WTC11 (cell line): ENCODE measurements around the gene WNT1. TPM values are rescaled to one million over a fixed set of nuclear protein-coding genes. Genes with fewer than 3 reads are reported as not detected.

ENCODE experiments used
- ATAC-seq: fragments of 200-7000 bp; cut with Tn5 transposase; 2 replicates; pipeline ENCODE4 v1.10.0; 2021; ENCODE audit warnings: mild to moderate bottlenecking, moderate library complexity
- CTCF ChIA-PET: fragments of 300-600 bp; sonication (Branson Sonifier 250); formaldehyde crosslinking; loops from one replicate; lab custom pipeline; 2021; ENCODE audit warnings: antibody characterized with exemption; lab: Charles Lee
- POLR2A ChIA-PET: fragments of 350-600 bp; sonication (Branson Sonifier 250); formaldehyde crosslinking; loops from one replicate; lab custom pipeline; 2021; ENCODE audit warnings: antibody characterized with exemption; lab: Charles Lee
- DNase-seq: peaks from one replicate; pipeline ENCODE4 v3.0.0; 2021; ENCODE audit warnings: low spot score
- H3K27ac Mint-ChIP-seq: 2 replicates; pipeline ENCODE4 v1.8.0; 2021; ENCODE audit warnings: mixed read lengths
- H3K27me3 Mint-ChIP-seq: 2 replicates; pipeline ENCODE4 v1.8.0; 2021; ENCODE audit warnings: low read depth, mild to moderate bottlenecking, moderate library complexity, mixed read lengths
- H3K36me3 Mint-ChIP-seq: 2 replicates; pipeline ENCODE4 v1.8.0; 2021; ENCODE audit warnings: mixed read lengths
- H3K4me1 Mint-ChIP-seq: 2 replicates; pipeline ENCODE4 v1.8.0; 2022; ENCODE audit warnings: mixed read lengths
- H3K4me3 Mint-ChIP-seq: 2 replicates; pipeline ENCODE4 v1.8.0; 2021; ENCODE audit warnings: mild to moderate bottlenecking, moderate library complexity, mixed read lengths
- H3K9me3 Mint-ChIP-seq: 2 replicates; pipeline ENCODE4 v1.8.0; 2021; ENCODE audit warnings: mixed read lengths
- ATF1 ChIP-seq: sonication (generic); formaldehyde crosslinking; IDR thresholded peaks from 2 replicates; pipeline ENCODE4 v1.8.1; 2023; ENCODE audit warnings: mild to moderate bottlenecking, moderate library complexity, missing genetic modification reagents
- CBFB ChIP-seq: sonication (generic); formaldehyde crosslinking; IDR thresholded peaks from 2 replicates; pipeline ENCODE4 v1.8.1; 2022; ENCODE audit warnings: mild to moderate bottlenecking, low read depth, missing genetic modification reagents
- GRHL2 ChIP-seq: fragments of 250-450 bp; sonication (Bioruptor Pico); IDR thresholded peaks from 2 replicates; pipeline ENCODE4 v1.8.0; 2022; ENCODE audit warnings: mild to moderate bottlenecking, moderate library complexity; ENCODE audit not compliant: insufficient replicate concordance, severe bottlenecking
- JUN ChIP-seq: sonication (generic); formaldehyde crosslinking; IDR thresholded peaks from 2 replicates; pipeline ENCODE4 v1.8.0; 2023; ENCODE audit warnings: mild to moderate bottlenecking, missing genetic modification reagents
- NR2C2 ChIP-seq: sonication (generic); formaldehyde crosslinking; IDR thresholded peaks from 2 replicates; pipeline ENCODE4 v1.8.0; 2022; ENCODE audit warnings: mild to moderate bottlenecking, missing genetic modification reagents
- SMAD3 ChIP-seq: sonication (generic); formaldehyde crosslinking; IDR thresholded peaks from 2 replicates; pipeline ENCODE4 v1.8.0; 2022; ENCODE audit warnings: missing genetic modification reagents, mild to moderate bottlenecking, borderline replicate concordance
- ZNF138 ChIP-seq: sonication (generic); formaldehyde crosslinking; conservative IDR thresholded peaks from 2 replicates; pipeline ENCODE4 v1.8.1; 2022; ENCODE audit warnings: mild to moderate bottlenecking, moderate library complexity, missing genetic modification reagents
- total RNA-seq: library from RNA; stranded (reverse); gene quantifications from 3 replicates; pipeline ENCODE4 v1.2.3, GENCODE V29; 2021
- TF ChIP-seq, protein P1 (sequence below): fragments of 250-450 bp; sonication (Bioruptor Pico); IDR thresholded peaks from 2 replicates; pipeline ENCODE4 v1.9.0; 2021; ENCODE audit warnings: mild to moderate bottlenecking
- TF ChIP-seq, protein P2 (sequence below): fragments of 250-450 bp; sonication (Bioruptor Pico); IDR thresholded peaks from 2 replicates; pipeline ENCODE4 v1.9.0; 2021; ENCODE audit warnings: moderate library complexity, mild to moderate bottlenecking, inconsistent platforms, borderline replicate concordance
- TF ChIP-seq, protein P3 (sequence below): sonication (generic); formaldehyde crosslinking; IDR thresholded peaks from 2 replicates; pipeline ENCODE4 v1.8.0; 2022; ENCODE audit warnings: mild to moderate bottlenecking, missing genetic modification reagents
- TF ChIP-seq, protein P4 (sequence below): sonication (generic); formaldehyde crosslinking; conservative IDR thresholded peaks from 2 replicates; pipeline ENCODE4 v1.8.1; 2023; ENCODE audit warnings: mild to moderate bottlenecking, low read depth, missing genetic modification reagents, moderate library complexity
- TF ChIP-seq, protein P5 (sequence below): sonication (generic); formaldehyde crosslinking; IDR thresholded peaks from 2 replicates; pipeline ENCODE4 v1.8.0; 2023; ENCODE audit warnings: missing genetic modification reagents
- TF ChIP-seq, protein P6 (sequence below): sonication (generic); formaldehyde crosslinking; IDR thresholded peaks from 2 replicates; pipeline ENCODE4 v1.8.0; 2022; ENCODE audit warnings: mild to moderate bottlenecking, missing genetic modification reagents
- TF ChIP-seq, protein P7 (sequence below): sonication (generic); formaldehyde crosslinking; IDR thresholded peaks from 2 replicates; pipeline ENCODE4 v1.8.1; 2022; ENCODE audit warnings: low read depth, mild to moderate bottlenecking, moderate library complexity, missing genetic modification reagents, borderline replicate concordance
- TF ChIP-seq, protein P8 (sequence below): sonication (generic); formaldehyde crosslinking; IDR thresholded peaks from 2 replicates; pipeline ENCODE4 v1.8.1; 2023; ENCODE audit warnings: mild to moderate bottlenecking, missing genetic modification reagents
- TF ChIP-seq, protein P9 (sequence below): sonication (generic); formaldehyde crosslinking; IDR thresholded peaks from 2 replicates; pipeline ENCODE4 v1.8.0; 2022; ENCODE audit warnings: missing genetic modification reagents

WNT1 gene
- total RNA-seq, 1 experiment from 2014 or later: not detected

DNA sequence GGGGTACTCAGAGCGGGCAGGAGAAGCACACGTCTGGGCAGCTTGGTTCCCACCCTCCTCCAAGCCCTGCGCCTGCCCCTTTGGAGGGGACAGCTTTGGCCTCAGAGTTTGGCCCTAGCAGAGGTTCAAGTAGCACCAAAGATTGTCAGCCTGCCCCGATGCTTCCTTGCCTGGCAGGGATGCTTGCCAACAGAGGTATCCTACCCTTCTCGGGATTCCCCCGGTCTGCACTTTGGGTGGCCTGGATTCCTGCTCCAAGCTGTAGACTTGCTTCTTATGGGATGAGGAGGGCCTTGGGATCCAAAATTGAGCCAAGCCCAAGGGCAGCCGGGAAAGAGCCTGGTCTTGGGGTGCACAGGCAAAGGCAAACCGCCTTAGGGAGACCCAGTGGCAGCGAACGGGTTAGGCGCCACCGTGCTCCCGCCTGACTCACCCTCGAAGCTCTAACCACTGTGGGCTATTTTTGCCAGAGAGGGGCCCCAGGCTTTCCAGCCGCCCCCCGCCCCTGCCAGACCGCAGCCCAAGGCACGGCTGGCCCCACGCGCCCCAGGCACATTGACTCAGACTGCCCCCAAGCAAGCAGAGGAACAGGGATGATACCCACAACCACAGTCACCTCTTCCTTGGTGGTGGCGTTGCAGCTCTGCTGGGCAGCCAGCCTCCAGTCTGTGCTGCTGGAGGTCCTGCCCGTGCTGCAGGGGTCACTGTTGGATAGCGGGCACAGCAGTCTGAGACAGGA lies 5.7 kb upstream of the WNT1 start (continued):
- TF ChIP-seq, protein P1, sequence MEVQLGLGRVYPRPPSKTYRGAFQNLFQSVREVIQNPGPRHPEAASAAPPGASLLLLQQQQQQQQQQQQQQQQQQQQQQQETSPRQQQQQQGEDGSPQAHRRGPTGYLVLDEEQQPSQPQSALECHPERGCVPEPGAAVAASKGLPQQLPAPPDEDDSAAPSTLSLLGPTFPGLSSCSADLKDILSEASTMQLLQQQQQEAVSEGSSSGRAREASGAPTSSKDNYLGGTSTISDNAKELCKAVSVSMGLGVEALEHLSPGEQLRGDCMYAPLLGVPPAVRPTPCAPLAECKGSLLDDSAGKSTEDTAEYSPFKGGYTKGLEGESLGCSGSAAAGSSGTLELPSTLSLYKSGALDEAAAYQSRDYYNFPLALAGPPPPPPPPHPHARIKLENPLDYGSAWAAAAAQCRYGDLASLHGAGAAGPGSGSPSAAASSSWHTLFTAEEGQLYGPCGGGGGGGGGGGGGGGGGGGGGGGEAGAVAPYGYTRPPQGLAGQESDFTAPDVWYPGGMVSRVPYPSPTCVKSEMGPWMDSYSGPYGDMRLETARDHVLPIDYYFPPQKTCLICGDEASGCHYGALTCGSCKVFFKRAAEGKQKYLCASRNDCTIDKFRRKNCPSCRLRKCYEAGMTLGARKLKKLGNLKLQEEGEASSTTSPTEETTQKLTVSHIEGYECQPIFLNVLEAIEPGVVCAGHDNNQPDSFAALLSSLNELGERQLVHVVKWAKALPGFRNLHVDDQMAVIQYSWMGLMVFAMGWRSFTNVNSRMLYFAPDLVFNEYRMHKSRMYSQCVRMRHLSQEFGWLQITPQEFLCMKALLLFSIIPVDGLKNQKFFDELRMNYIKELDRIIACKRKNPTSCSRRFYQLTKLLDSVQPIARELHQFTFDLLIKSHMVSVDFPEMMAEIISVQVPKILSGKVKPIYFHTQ (CRISPR knock-in tag): no peak
- TF ChIP-seq, protein P2, sequence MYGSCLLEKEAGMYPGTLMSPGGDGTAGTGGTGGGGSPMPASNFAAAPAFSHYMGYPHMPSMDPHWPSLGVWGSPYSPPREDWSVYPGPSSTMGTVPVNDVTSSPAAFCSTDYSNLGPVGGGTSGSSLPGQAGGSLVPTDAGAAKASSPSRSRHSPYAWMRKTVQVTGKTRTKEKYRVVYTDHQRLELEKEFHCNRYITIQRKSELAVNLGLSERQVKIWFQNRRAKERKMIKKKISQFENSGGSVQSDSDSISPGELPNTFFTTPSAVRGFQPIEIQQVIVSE: no peak
- TF ChIP-seq, protein P3, sequence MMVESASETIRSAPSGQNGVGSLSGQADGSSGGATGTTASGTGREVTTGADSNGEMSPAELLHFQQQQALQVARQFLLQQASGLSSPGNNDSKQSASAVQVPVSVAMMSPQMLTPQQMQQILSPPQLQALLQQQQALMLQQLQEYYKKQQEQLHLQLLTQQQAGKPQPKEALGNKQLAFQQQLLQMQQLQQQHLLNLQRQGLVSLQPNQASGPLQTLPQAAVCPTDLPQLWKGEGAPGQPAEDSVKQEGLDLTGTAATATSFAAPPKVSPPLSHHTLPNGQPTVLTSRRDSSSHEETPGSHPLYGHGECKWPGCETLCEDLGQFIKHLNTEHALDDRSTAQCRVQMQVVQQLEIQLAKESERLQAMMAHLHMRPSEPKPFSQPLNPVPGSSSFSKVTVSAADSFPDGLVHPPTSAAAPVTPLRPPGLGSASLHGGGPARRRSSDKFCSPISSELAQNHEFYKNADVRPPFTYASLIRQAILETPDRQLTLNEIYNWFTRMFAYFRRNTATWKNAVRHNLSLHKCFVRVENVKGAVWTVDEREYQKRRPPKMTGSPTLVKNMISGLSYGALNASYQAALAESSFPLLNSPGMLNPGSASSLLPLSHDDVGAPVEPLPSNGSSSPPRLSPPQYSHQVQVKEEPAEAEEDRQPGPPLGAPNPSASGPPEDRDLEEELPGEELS (CRISPR knock-in tag): no peak
- TF ChIP-seq, protein P4, sequence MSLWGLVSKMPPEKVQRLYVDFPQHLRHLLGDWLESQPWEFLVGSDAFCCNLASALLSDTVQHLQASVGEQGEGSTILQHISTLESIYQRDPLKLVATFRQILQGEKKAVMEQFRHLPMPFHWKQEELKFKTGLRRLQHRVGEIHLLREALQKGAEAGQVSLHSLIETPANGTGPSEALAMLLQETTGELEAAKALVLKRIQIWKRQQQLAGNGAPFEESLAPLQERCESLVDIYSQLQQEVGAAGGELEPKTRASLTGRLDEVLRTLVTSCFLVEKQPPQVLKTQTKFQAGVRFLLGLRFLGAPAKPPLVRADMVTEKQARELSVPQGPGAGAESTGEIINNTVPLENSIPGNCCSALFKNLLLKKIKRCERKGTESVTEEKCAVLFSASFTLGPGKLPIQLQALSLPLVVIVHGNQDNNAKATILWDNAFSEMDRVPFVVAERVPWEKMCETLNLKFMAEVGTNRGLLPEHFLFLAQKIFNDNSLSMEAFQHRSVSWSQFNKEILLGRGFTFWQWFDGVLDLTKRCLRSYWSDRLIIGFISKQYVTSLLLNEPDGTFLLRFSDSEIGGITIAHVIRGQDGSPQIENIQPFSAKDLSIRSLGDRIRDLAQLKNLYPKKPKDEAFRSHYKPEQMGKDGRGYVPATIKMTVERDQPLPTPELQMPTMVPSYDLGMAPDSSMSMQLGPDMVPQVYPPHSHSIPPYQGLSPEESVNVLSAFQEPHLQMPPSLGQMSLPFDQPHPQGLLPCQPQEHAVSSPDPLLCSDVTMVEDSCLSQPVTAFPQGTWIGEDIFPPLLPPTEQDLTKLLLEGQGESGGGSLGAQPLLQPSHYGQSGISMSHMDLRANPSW (CRISPR knock-in tag): no peak
- no peak for TF ChIP-seq ATF1 (CRISPR knock-in tag)

DNA sequence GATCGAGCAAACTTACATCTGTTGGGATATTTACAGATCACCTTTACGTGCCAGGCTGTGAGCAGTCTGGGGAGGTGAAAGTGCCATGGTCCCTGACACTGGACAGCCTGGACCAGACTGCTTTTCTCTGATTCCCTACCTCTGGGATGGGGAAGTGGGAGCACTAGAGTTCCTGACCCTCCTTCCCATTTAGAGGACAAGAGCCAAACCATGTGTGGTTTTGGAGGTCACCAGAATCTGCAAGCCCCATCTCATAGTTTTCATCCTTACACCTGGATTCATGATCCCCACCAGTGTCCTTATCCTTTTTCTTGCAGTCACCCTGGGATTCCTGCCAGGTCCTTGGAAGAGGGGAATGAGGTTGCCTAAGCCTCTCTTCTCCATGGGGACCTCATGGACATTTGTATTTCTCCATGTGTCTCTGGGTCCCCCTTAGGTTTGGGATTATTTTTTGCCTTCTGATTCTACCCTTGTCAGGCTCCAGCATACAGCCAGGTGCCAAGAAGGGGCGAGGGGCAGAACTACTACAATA lies 5.1 kb upstream of the WNT1 start:
- Mint-ChIP-seq H3K9me3 (no peaks in the 10 kb centered on the region), H3K27ac (no peak overlapping the region), H3K4me1 (peaks cover 38% of the 10 kb centered on the region), H3K27me3 (peaks cover 100% of the 10 kb centered on the region), H3K36me3 (no peaks in the 10 kb centered on the region), H3K4me3 (no peak overlapping the region)
- DNase-seq (no peak), ATAC-seq (no peak)
- CTCF ChIA-PET: interaction anchor here (0.6 to 11.0 kb wide), 17 partner anchors 8 to 369 kb away, joined by 3 to 164 read pairs (median 5); partner anchors contain the start of genes ARF3, DDN, FKBP11 and WNT1
- POLR2A ChIA-PET: no interaction called here
- TF ChIP-seq, protein P5, sequence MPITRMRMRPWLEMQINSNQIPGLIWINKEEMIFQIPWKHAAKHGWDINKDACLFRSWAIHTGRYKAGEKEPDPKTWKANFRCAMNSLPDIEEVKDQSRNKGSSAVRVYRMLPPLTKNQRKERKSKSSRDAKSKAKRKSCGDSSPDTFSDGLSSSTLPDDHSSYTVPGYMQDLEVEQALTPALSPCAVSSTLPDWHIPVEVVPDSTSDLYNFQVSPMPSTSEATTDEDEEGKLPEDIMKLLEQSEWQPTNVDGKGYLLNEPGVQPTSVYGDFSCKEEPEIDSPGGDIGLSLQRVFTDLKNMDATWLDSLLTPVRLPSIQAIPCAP (CRISPR knock-in tag): no peak
- TF ChIP-seq NR2C2 (CRISPR knock-in tag) (no peak), ATF1 (CRISPR knock-in tag) (no peak), ZNF138 (no peak), SMAD3 (CRISPR knock-in tag) (no peak), JUN (CRISPR knock-in tag) (no peak), GRHL2 (no peak), CBFB (CRISPR knock-in tag) (no peak)
- TF ChIP-seq, protein P6, sequence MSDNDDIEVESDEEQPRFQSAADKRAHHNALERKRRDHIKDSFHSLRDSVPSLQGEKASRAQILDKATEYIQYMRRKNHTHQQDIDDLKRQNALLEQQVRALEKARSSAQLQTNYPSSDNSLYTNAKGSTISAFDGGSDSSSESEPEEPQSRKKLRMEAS (CRISPR knock-in tag): no peak
- TF ChIP-seq, protein P7, sequence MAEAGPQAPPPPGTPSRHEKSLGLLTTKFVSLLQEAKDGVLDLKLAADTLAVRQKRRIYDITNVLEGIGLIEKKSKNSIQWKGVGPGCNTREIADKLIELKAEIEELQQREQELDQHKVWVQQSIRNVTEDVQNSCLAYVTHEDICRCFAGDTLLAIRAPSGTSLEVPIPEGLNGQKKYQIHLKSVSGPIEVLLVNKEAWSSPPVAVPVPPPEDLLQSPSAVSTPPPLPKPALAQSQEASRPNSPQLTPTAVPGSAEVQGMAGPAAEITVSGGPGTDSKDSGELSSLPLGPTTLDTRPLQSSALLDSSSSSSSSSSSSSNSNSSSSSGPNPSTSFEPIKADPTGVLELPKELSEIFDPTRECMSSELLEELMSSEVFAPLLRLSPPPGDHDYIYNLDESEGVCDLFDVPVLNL (CRISPR knock-in tag): no peak
- TF ChIP-seq, protein P8, sequence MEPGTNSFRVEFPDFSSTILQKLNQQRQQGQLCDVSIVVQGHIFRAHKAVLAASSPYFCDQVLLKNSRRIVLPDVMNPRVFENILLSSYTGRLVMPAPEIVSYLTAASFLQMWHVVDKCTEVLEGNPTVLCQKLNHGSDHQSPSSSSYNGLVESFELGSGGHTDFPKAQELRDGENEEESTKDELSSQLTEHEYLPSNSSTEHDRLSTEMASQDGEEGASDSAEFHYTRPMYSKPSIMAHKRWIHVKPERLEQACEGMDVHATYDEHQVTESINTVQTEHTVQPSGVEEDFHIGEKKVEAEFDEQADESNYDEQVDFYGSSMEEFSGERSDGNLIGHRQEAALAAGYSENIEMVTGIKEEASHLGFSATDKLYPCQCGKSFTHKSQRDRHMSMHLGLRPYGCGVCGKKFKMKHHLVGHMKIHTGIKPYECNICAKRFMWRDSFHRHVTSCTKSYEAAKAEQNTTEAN: no peak
- TF ChIP-seq, protein P9, sequence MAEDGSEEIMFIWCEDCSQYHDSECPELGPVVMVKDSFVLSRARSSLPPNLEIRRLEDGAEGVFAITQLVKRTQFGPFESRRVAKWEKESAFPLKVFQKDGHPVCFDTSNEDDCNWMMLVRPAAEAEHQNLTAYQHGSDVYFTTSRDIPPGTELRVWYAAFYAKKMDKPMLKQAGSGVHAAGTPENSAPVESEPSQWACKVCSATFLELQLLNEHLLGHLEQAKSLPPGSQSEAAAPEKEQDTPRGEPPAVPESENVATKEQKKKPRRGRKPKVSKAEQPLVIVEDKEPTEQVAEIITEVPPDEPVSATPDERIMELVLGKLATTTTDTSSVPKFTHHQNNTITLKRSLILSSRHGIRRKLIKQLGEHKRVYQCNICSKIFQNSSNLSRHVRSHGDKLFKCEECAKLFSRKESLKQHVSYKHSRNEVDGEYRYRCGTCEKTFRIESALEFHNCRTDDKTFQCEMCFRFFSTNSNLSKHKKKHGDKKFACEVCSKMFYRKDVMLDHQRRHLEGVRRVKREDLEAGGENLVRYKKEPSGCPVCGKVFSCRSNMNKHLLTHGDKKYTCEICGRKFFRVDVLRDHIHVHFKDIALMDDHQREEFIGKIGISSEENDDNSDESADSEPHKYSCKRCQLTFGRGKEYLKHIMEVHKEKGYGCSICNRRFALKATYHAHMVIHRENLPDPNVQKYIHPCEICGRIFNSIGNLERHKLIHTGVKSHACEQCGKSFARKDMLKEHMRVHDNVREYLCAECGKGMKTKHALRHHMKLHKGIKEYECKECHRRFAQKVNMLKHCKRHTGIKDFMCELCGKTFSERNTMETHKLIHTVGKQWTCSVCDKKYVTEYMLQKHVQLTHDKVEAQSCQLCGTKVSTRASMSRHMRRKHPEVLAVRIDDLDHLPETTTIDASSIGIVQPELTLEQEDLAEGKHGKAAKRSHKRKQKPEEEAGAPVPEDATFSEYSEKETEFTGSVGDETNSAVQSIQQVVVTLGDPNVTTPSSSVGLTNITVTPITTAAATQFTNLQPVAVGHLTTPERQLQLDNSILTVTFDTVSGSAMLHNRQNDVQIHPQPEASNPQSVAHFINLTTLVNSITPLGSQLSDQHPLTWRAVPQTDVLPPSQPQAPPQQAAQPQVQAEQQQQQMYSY (CRISPR knock-in tag): no peak
